HepG2 (cell line): ENCODE measurements around the gene OVCH2. TPM values are rescaled to one million over a fixed set of nuclear protein-coding genes. Genes with fewer than 3 reads are reported as not detected.

ENCODE experiments used
- ATAC-seq: fragments of 200-7000 bp; cut with Tn5 transposase; 3 replicates; pipeline ENCODE4 v1.9.1; 2020; ENCODE audit warnings: mild to moderate bottlenecking, moderate library complexity
- BruUV-seq: library from RNA; stranded (reverse); fragments of 400-500 nt; replicated peaks from 2 replicates; lab custom pipeline; 2021; lab: Mats Ljungman, UMichigan
- CTCF ChIA-PET: fragments of 300-600 bp; formaldehyde crosslinking; extraction: SDS; loops from one replicate; lab custom pipeline; 2021; ENCODE audit warnings: low total read pairs, inconsistent platforms, low intra/inter-chr PET ratio; lab: Yijun Ruan, JAX
- POLR2A ChIA-PET: fragments of 350-600 bp; sonication (Branson Sonifier 250); formaldehyde crosslinking; loops from one replicate; lab custom pipeline; 2020; ENCODE audit warnings: antibody characterized with exemption, inconsistent platforms; lab: Yijun Ruan, JAX
- DNase-seq: peaks from one replicate; pipeline ENCODE4 v3.0.0-alpha.2; 2015; ENCODE audit warnings: low spot score
- FAIRE-seq: peaks from 3 replicates; lab custom pipeline; 2011; peaks lifted over from hg19 to GRCh38; lab: Jason Lieb, UNC
- H2AFZ ChIP-seq: one replicate; pipeline ENCODE4 v1.6.1; 2011; ENCODE audit warnings: low read length, inconsistent platforms
- H3K27ac ChIP-seq: fragments of 300-600 bp; 3 replicates; pipeline ENCODE4 v1.8.0; 2011; ENCODE audit warnings: mixed run types, mild to moderate bottlenecking, mixed read lengths, low read length, inconsistent platforms; ENCODE audit not compliant: insufficient read depth; ENCODE audit errors: extremely low read length
- H3K27me3 ChIP-seq, 2 experiments: fragments of 200-600 bp in 1 of 2; 2 replicates in 1 of 2; 3 replicates in 1 of 2; pipeline versions ENCODE4 v1.6.0 to v1.8.0; 2011; ENCODE audit warnings: low read length in 2 of 2, mild to moderate bottlenecking in 2 of 2, moderate library complexity in 2 of 2, inconsistent platforms in 1 of 2; ENCODE audit not compliant: insufficient read depth in 2 of 2, control insufficient read depth in 1 of 2
- H3K36me3 ChIP-seq, 2 experiments: fragments of 200-600 bp in 1 of 2; replicated peaks in 1 of 2; 2 replicates in 1 of 2; 3 replicates in 1 of 2; pipeline versions ENCODE4 v1.5.1 to v1.8.0; 2011; ENCODE audit warnings: low read length in 2 of 2, inconsistent platforms in 1 of 2; ENCODE audit not compliant: insufficient read depth in 2 of 2, control insufficient read depth in 1 of 2
- H3K4me1 ChIP-seq: 2 replicates; pipeline ENCODE4 v1.5.1; 2012; ENCODE audit warnings: low read length, inconsistent platforms; ENCODE audit not compliant: insufficient read depth
- H3K4me2 ChIP-seq: 2 replicates; pipeline ENCODE4 v1.6.0; 2011; ENCODE audit warnings: low read depth, low read length, inconsistent platforms
- H3K4me3 ChIP-seq, 3 experiments: fragments of 200-600 bp in 1 of 3; sonication (generic), shearing (Covaris generic) in 1 of 3; replicated peaks in 1 of 3; 2 replicates each; pipeline ENCODE4 v1.5.1; 2011 to 2016; ENCODE audit warnings: low read length in 3 of 3, inconsistent platforms in 2 of 3, low read depth in 2 of 3, mild to moderate bottlenecking in 2 of 3, control low read depth in 1 of 3, mixed read lengths in 1 of 3; ENCODE audit not compliant: insufficient read depth in 1 of 3
- H3K79me2 ChIP-seq: one replicate; pipeline ENCODE4 v1.6.1; 2011; ENCODE audit warnings: low read length, inconsistent platforms; ENCODE audit not compliant: insufficient read depth
- H3K9ac ChIP-seq: 2 replicates; pipeline ENCODE4 v1.6.0; 2011; ENCODE audit warnings: mild to moderate bottlenecking, low read depth, low read length, inconsistent platforms; ENCODE audit not compliant: insufficient read depth
- H3K9me3 ChIP-seq: 2 replicates; pipeline ENCODE4 v1.5.1; 2012; ENCODE audit warnings: mild to moderate bottlenecking, low read length
- H4K20me1 ChIP-seq: 2 replicates; pipeline ENCODE4 v1.6.0; 2011; ENCODE audit warnings: inconsistent platforms, mild to moderate bottlenecking, low read length, moderate library complexity; ENCODE audit not compliant: insufficient read depth
- CAMTA2 ChIP-seq: sonication (generic); formaldehyde crosslinking; IDR thresholded peaks from 2 replicates; pipeline ENCODE4 v1.4.0; 2020; ENCODE audit warnings: mild to moderate bottlenecking, missing genetic modification reagents, borderline replicate concordance
- DNMT3B ChIP-seq: conservative IDR thresholded peaks from 2 replicates; pipeline ENCODE4 v1.6.1; 2016; ENCODE audit warnings: missing biosample characterization, control low read depth
- MXD4 ChIP-seq: IDR thresholded peaks from 2 replicates; pipeline ENCODE4 v1.6.1; 2016; ENCODE audit warnings: mild to moderate bottlenecking, missing biosample characterization, missing genetic modification reagents
- NR2F2 ChIP-seq: IDR thresholded peaks from 2 replicates; pipeline ENCODE4 v1.6.1; 2012; ENCODE audit warnings: low read depth, inconsistent platforms, borderline replicate concordance
- PHF21A ChIP-seq: sonication (generic); formaldehyde crosslinking; IDR thresholded peaks from 2 replicates; pipeline ENCODE4 v1.5.0; 2020; ENCODE audit warnings: mild to moderate bottlenecking, missing genetic modification reagents
- RELA ChIP-seq: sonication (generic); formaldehyde crosslinking; IDR thresholded peaks from 2 replicates; pipeline ENCODE4 v1.4.0; 2020; ENCODE audit warnings: missing genetic modification reagents
- ZNF121 ChIP-seq: sonication (generic); formaldehyde crosslinking; IDR thresholded peaks from 2 replicates; pipeline ENCODE4 v1.5.0; 2020; ENCODE audit warnings: mild to moderate bottlenecking, missing genetic modification reagents
- ZNF143 ChIP-seq: sonication (generic); formaldehyde crosslinking; IDR thresholded peaks from 2 replicates; pipeline ENCODE4 v1.4.0; 2020; ENCODE audit warnings: missing genetic modification reagents
- ZNF564 ChIP-seq: sonication (generic); formaldehyde crosslinking; IDR thresholded peaks from 2 replicates; pipeline ENCODE4 v1.8.1; 2023; ENCODE audit warnings: mild to moderate bottlenecking, missing genetic modification reagents
- WGBS: methylation state at CpG from one replicate; pipeline ENCODE4 v1.1.6; 2017; ENCODE audit warnings: low lambda C conversion rate; 5-methylcytosine and 5-hydroxymethylcytosine counted together
- in situ Hi-C: cut with HindIII; loops from 2 replicates; pipeline ENCODE4 v1.10.0; 2017; ENCODE audit warnings: low pct_unique_long_range_greater_than_20kb; ENCODE audit not compliant: extremely low pct_ligation_motif_present
- intact Hi-C: fragments of 100-400 bp; cut with micrococcal nuclease; formaldehyde crosslinking; loops from one replicate; pipeline ENCODE4 v1.10.0; 2022; ENCODE audit not compliant: unreplicated experiment
- polyA plus RNA-seq, 8 experiments: library from polyadenylated mRNA; depleted of rRNA in 3 of 8; stranded (reverse) in 7 of 8; unstranded in 1 of 8; fragments of >200 nt; fragmentation: Illumina TruSeq in 4 of 8; extraction: Trizol in 4 of 8; gene quantifications; 2 replicates each; pipeline versions ENCODE4 v1.2.1 to v1.2.3, GENCODE V29; 2011 to 2016; ENCODE audit warnings: low read depth in 4 of 8, missing spikeins in 1 of 8, mixed read lengths in 1 of 8; ENCODE audit not compliant: insufficient read depth in 1 of 8
- total RNA-seq, 5 experiments: library from RNA; depleted of rRNA; stranded (reverse); fragments of >200 nt; fragmentation: Illumina TruSeq; extraction: Trizol; gene quantifications; 2 replicates each; pipeline ENCODE4 v1.2.3, GENCODE V29; 2016; ENCODE audit warnings: low read depth in 1 of 5
- TF ChIP-seq, protein P1 (sequence below), 2 experiments: sonication (generic) in 1 of 2; formaldehyde crosslinking in 1 of 2; IDR thresholded peaks; 2 replicates each; pipeline versions ENCODE4 v1.5.1 to v1.6.1; 2011 to 2020; ENCODE audit warnings: borderline replicate concordance in 1 of 2, low read depth in 1 of 2, low read length in 1 of 2, mild to moderate bottlenecking in 1 of 2, missing genetic modification reagents in 1 of 2, moderate library complexity in 1 of 2

OVCH2 gene
- total and polyA plus RNA-seq, 2 of the 13 experiments (the other 11 are each of a cell fraction or from before 2014, with no cell fraction given) = not detected

DNA sequence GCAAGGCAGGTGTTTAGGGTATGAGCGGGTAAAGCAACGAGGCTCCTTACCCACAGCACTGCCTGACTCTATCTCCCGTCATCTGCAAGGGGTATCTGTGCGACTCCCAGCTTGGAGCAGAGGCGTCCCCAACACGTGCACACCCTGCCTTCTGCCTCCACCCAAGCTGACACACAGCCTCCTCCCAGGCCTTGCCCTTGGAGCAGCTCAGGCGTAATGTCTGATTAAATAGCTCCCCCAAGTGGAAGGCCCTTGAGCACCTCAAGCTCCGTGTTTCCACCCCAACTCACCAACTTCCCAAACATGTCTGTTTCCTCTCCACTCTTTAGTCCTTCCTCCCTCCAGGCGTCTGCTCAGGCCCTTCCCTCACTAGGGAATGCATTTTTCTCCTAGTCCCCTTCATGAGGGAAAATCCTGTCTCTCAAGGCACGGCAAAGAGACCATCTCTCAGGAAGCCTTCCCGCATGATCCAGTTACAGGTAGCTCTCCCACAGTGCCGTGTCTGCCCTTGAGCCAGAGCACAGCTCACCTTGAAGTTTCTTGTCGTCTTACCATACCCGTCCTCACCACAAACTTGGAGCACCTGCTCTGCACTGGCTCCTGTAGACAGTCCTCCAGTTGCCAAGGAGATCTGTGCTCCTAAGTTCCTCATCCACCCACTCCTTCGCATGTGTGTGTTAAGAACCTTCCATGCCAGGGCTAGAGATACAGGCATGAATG lies 48.8 kb downstream of the OVCH2 start (continued):
- TF ChIP-seq, protein P1, sequence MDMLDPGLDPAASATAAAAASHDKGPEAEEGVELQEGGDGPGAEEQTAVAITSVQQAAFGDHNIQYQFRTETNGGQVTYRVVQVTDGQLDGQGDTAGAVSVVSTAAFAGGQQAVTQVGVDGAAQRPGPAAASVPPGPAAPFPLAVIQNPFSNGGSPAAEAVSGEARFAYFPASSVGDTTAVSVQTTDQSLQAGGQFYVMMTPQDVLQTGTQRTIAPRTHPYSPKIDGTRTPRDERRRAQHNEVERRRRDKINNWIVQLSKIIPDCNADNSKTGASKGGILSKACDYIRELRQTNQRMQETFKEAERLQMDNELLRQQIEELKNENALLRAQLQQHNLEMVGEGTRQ (IDR thresholded peaks at IDR 0.05; ENCODE audit: low read depth, low read length) = no peak
- TF ChIP-seq, protein P1 (CRISPR knock-in tag; IDR thresholded peaks at IDR 0.05; ENCODE audit: borderline replicate concordance) = no peak
- TF ChIP-seq ZNF121 (CRISPR knock-in tag) = no peak
- no peak for TF ChIP-seq NR2F2
- TF ChIP-seq CAMTA2 (CRISPR knock-in tag) = no peak
- no peak for TF ChIP-seq ZNF564 (CRISPR knock-in tag)
- no peak for TF ChIP-seq PHF21A (CRISPR knock-in tag)
- no peak for TF ChIP-seq DNMT3B (CRISPR knock-in tag)

DNA sequence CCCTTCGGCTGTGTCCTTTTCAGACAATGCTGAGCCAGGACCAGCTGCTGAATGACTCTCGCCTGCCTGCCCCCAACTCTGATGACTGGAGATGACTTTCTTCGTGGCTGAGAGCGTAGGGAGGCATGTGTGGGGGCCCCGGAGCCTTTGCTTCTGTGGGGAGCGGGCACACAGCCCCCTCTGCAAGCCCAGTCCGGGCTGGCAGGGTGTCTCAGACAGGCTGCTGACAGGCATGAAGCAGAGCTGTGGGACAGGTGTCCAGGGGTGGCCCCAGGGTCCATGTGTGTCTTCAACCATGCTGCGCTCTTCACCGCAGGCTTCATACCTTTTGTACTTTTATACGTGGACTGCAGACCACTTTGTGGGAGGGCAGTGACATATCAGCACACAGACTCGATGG lies 49.6 kb downstream of the OVCH2 start:
- Histone ChIP-seq H3K4me1 (peaks cover 36% of the 10 kb centered on the region), H4K20me1 (no peaks in the 10 kb centered on the region), H3K79me2 (no peaks in the 10 kb centered on the region), H3K9ac (no peak overlapping the region), H3K4me2 (no peak overlapping the region), H3K9me3 (no peaks in the 10 kb centered on the region), H3K27me3 (no peaks in the 10 kb centered on the region), H3K4me3 (no peak overlapping the region), H2AFZ (no peak overlapping the region), H3K36me3 (peaks cover 14 to 37% of the 10 kb centered on the region in 2 experiments; a peak in 4 of 5 replicates), H3K27ac (no peak overlapping the region)
- ChIA-PET CTCF (interaction anchor here (1.4 to 3.1 kb wide), 3 partner anchors 9 to 143 kb away, joined by 3 to 31 read pairs (median 7); partner anchors contain the start of gene PPFIBP2), POLR2A (interaction anchor here (0.7 to 1.5 kb wide), 4 partner anchors 81 to 85 kb away, joined by 3 to 11 read pairs (median 7); no protein-coding TSS in a partner anchor)
- WGBS = 96% methylated on average over 8 of the region's 11 CpGs
- intact Hi-C loops (loop anchor here (2.0 kb wide), 2 partner anchors 84 to 144 kb away; partner anchors contain the start of gene PPFIBP2), in situ Hi-C loops (no loop called here)
- DNase-seq (no peak), FAIRE-seq (no peak)
- BruUV-seq = no TSS peak
- TF ChIP-seq MXD4 (no peak), RELA (CRISPR knock-in tag) (no peak), ZNF143 (no peak)
- TF ChIP-seq, all 625 proteins: peak for 0
- peak; percentile 9; the same call in 2 of the 3 replicates for ATAC-seq
